Right atrium auricular region (tissue), 2 donors: ENCODE data around the gene ZDHHC7. TPM values are rescaled to one million over a fixed set of nuclear protein-coding genes. Genes with fewer than 3 reads are reported as not detected.

Source experiments
- DNase-seq: peaks from one replicate; pipeline ENCODE4 v3.0.0-alpha.2; 2019; ENCODE audit warnings: low spot score
- H3K27ac ChIP-seq, 2 donors: fragments of 200-600 bp; sonication (generic); 1 replicate in 1 of 2; 2 replicates in 1 of 2; pipeline ENCODE4 v1.5.1; 2016 to 2019
- H3K27me3 ChIP-seq, 2 donors: fragments of 200-600 bp; sonication (generic); one replicate each; pipeline versions ENCODE4 v1.5.1 to v1.6.0; 2017 to 2019
- H3K36me3 ChIP-seq: fragments of 200-600 bp; sonication (generic); one replicate; pipeline ENCODE4 v1.5.1; 2016
- H3K4me1 ChIP-seq, 2 donors: fragments of 200-600 bp; sonication (generic); one replicate each; pipeline versions ENCODE4 v1.5.1 to v1.6.0; 2017 to 2019
- H3K4me3 ChIP-seq, 2 donors: fragments of 200-600 bp; sonication (generic); 1 replicate in 1 of 2; 2 replicates in 1 of 2; pipeline ENCODE4 v1.5.1; 2017 to 2019; ENCODE audit warnings: mild to moderate bottlenecking in 1 of 2, moderate library complexity in 1 of 2
- H3K9me3 ChIP-seq, 2 donors: fragments of 200-600 bp; sonication (generic); one replicate each; pipeline ENCODE4 v1.5.1; 2019
- CTCF ChIP-seq, 2 donors: fragments of 200-600 bp; sonication (generic); IDR thresholded peaks; one replicate each; pipeline ENCODE4 v1.5.1; 2019; ENCODE audit warnings: antibody characterized with exemption in 2 of 2
- total RNA-seq, 2 donors: library from RNA; depleted of rRNA; stranded (reverse); fragments of >200 nt; gene quantifications; one replicate each; pipeline ENCODE4 v1.1.0, GENCODE V29; 2016

Gene ZDHHC7
- total RNA-seq, 2 donors from 2014 or later = 36.0 to 48.7 TPM

- no peak overlapping the region for H3K27ac ChIP-seq
- H3K9me3 ChIP-seq = no peaks in the 10 kb centered on the region
- no peaks in the 10 kb centered on the region for H3K27me3 ChIP-seq
- no peak for DNase-seq
- no peaks in the 10 kb centered on the region for H3K36me3 ChIP-seq
- peaks cover 0 to 9% of the 10 kb centered on the region in 2 donors for H3K4me1 ChIP-seq
- TF ChIP-seq CTCF (IDR thresholded peaks at IDR 0.05) = no peak
- H3K4me3 ChIP-seq = no peak overlapping the region
Observed at GRCh38 chr16:84967828-84968227, 43.5 kb downstream of the ZDHHC7 start.

GRCh38 chr16:84965428-84966415 is 45.6 kb downstream of the ZDHHC7 start:
- no peak for TF ChIP-seq CTCF (IDR thresholded peaks at IDR 0.05)
- no peak overlapping the region for H3K27ac ChIP-seq
- no peaks in the 10 kb centered on the region for H3K27me3 ChIP-seq
- no peaks in the 10 kb centered on the region for H3K4me1 ChIP-seq
- DNase-seq = no peak
- no peak overlapping the region for H3K4me3 ChIP-seq
- no peaks in the 10 kb centered on the region for H3K9me3 ChIP-seq
- H3K36me3 ChIP-seq = no peaks in the 10 kb centered on the region

DNA sequence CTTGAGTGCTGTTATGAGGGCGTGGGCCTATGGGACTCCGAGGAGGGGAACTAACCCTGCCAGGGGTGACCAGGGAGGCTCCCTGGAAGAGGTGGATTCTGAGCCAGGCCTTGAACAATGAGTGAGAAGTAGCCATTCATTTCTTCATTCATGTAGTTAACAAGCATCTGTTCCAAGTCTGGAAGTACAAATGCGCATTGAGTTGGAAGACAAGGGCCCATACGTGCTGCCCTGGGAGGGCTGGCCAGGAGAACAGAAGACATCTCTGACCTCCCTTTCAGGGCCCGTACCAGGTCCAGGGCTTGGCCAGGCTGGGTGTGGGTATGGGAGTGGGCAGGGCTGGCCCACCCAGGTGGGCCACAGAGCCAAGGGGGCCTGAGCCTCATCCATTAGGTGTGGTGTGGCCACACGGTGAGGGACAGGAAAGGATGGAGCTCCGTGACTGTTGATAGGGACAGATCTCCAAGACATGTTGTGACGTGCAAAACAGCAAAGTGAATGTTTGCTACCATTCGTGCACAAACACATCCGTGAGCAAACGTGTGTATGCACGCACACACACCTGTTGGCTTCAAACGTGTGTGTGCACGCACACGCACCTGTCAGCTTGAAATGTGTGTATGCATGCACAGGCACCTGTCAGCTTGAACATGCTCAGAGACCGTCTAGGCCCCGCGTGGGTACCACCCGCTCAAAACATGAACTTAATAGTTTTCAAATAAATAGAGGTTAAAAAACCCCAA is 46.8 kb downstream of the ZDHHC7 start:
- Histone ChIP-seq H3K4me1 (no peaks in the 10 kb centered on the region), H3K36me3 (no peaks in the 10 kb centered on the region), H3K4me3 (no peak overlapping the region), H3K9me3 (no peaks in the 10 kb centered on the region), H3K27me3 (no peaks in the 10 kb centered on the region), H3K27ac (no peak overlapping the region)
- no peak for DNase-seq
- TF ChIP-seq CTCF (IDR thresholded peaks at IDR 0.05) = no peak

GRCh38 chr16:84963066-84963465 is 48.3 kb downstream of the ZDHHC7 start:
- no peaks in the 10 kb centered on the region for H3K36me3 ChIP-seq
- H3K4me1 ChIP-seq = no peaks in the 10 kb centered on the region
- no peaks in the 10 kb centered on the region for H3K9me3 ChIP-seq
- no peak for DNase-seq
- H3K4me3 ChIP-seq = no peak overlapping the region
- no peak overlapping the region for H3K27ac ChIP-seq
- no peak for TF ChIP-seq CTCF (IDR thresholded peaks at IDR 0.05)
- H3K27me3 ChIP-seq = no peaks in the 10 kb centered on the region

GRCh38 chr16:84960942-84961341 is 50.4 kb downstream of the ZDHHC7 start:
- DNase-seq = no peak
- TF ChIP-seq CTCF (IDR thresholded peaks at IDR 0.05) = no peak
- Histone ChIP-seq H3K36me3 (no peaks in the 10 kb centered on the region), H3K27me3 (no peaks in the 10 kb centered on the region), H3K4me1 (no peaks in the 10 kb centered on the region), H3K9me3 (no peaks in the 10 kb centered on the region), H3K27ac (no peak overlapping the region), H3K4me3 (no peak overlapping the region)
